Measurements from ENCODE around the gene AQP7. TPM values are rescaled to one million over a fixed set of nuclear protein-coding genes. Genes with fewer than 3 reads are reported as not detected.

AQP7 gene
- total RNA-seq, 3 donors from 2014 or later: 9.2 to 25.2 (median 17.2) TPM

- TF ChIP-seq CTCF (IDR thresholded peaks at IDR 0.05): no peak
- no peaks in the 10 kb centered on the region for H3K36me3 ChIP-seq (ENCODE audit: low read depth)
- no peaks in the 10 kb centered on the region for H3K4me1 ChIP-seq (ENCODE audit: low read depth)
- no peaks in the 10 kb centered on the region for H3K9me3 ChIP-seq
- ATAC-seq (no peak), DNase-seq (no peak)
- no peak overlapping the region for H3K4me3 ChIP-seq
- intact Hi-C loops (cut with DNase I, micrococcal nuclease): no loop called here
These were observed 38.2 kb upstream of the AQP7 start for GRCh38 chr9:33440609-33441008.

GRCh38 chr9:33440204-33440603, 37.8 kb upstream of the AQP7 start:
- H3K4me1 ChIP-seq (ENCODE audit: low read depth): no peaks in the 10 kb centered on the region
- intact Hi-C loops (cut with DNase I, micrococcal nuclease): no loop called here
- H3K4me3 ChIP-seq: no peak overlapping the region
- DNase-seq (no peak), ATAC-seq (no peak)
- no peak for TF ChIP-seq CTCF (IDR thresholded peaks at IDR 0.05)
- no peaks in the 10 kb centered on the region for H3K9me3 ChIP-seq
- H3K36me3 ChIP-seq (ENCODE audit: low read depth): no peaks in the 10 kb centered on the region

- no peak overlapping the region for H3K4me3 ChIP-seq
- peak; percentile 19 for ATAC-seq
- no peak for TF ChIP-seq CTCF (IDR thresholded peaks at IDR 0.05)
- H3K9me3 ChIP-seq: no peaks in the 10 kb centered on the region
- no peaks in the 10 kb centered on the region for H3K36me3 ChIP-seq (ENCODE audit: low read depth)
- no peak for DNase-seq
- no peaks in the 10 kb centered on the region for H3K4me1 ChIP-seq (ENCODE audit: low read depth)
- intact Hi-C loops (cut with DNase I, micrococcal nuclease): no loop called here
These were observed 37.4 kb upstream of the AQP7 start for GRCh38 chr9:33439731-33440130.

- no peak overlapping the region for H3K4me3 ChIP-seq
- intact Hi-C loops (cut with DNase I, micrococcal nuclease): no loop called here
- H3K9me3 ChIP-seq: no peaks in the 10 kb centered on the region
- no peak for ATAC-seq
- TF ChIP-seq CTCF (IDR thresholded peaks at IDR 0.05): no peak
- no peaks in the 10 kb centered on the region for H3K36me3 ChIP-seq (ENCODE audit: low read depth)
- DNase-seq: no peak
- no peaks in the 10 kb centered on the region for H3K4me1 ChIP-seq (ENCODE audit: low read depth)
These were observed 36.7 kb upstream of the AQP7 start for GRCh38 chr9:33438926-33439680.

GRCh38 chr9:33437898-33438297, 35.5 kb upstream of the AQP7 start:
- no peaks in the 10 kb centered on the region for H3K9me3 ChIP-seq
- no peak overlapping the region for H3K4me3 ChIP-seq
- intact Hi-C loops (cut with DNase I, micrococcal nuclease): no loop called here
- H3K36me3 ChIP-seq (ENCODE audit: low read depth): no peaks in the 10 kb centered on the region
- no peak for ATAC-seq
- H3K4me1 ChIP-seq (ENCODE audit: low read depth): no peaks in the 10 kb centered on the region
- no peak for DNase-seq
- TF ChIP-seq CTCF (IDR thresholded peaks at IDR 0.05): no peak

Data from mucosa of descending colon (tissue), 3 donors.